Epithelial cell of esophagus (primary cell): ENCODE measurements around the gene LAYN.

Experiments used
- DNase-seq: peaks from one replicate; pipeline ENCODE4 v3.0.0; 2010; ENCODE audit warnings: low read depth
- H3K4me3 ChIP-seq: 2 replicates; pipeline ENCODE4 v1.5.1; 2011; ENCODE audit warnings: mild to moderate bottlenecking, low read length, control low read depth
- CTCF ChIP-seq: IDR thresholded peaks from 2 replicates; pipeline ENCODE4 v1.5.1; 2011; ENCODE audit warnings: low read depth, mild to moderate bottlenecking, low read length, control low read depth, inconsistent platforms; ENCODE audit not compliant: insufficient read depth; ENCODE audit errors: missing control alignments

Gene LAYN

GRCh38 chr11:111549196-111549868 is 8.8 kb downstream of the LAYN start:
- no peak overlapping the region for H3K4me3 ChIP-seq
- DNase-seq: no peak
- TF ChIP-seq CTCF: no peak

DNA sequence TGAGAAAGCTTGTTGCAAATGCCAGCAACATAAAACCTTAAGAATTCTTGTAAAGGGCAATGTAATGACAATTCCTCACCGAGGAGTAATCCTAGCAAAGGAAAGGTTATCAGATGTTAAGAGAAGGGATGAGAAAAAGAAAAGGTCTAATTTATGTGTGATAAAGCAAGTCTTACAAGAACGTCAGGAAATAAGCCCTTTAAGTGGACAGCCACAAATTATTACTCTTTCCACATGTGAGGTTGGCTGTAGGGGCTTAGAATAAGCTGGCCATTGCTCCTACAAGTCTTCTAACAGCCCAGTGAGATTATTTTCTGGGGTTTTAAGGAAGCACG is 9.3 kb downstream of the LAYN start:
- TF ChIP-seq CTCF: no peak
- H3K4me3 ChIP-seq: no peak overlapping the region
- DNase-seq: no peak

DNA sequence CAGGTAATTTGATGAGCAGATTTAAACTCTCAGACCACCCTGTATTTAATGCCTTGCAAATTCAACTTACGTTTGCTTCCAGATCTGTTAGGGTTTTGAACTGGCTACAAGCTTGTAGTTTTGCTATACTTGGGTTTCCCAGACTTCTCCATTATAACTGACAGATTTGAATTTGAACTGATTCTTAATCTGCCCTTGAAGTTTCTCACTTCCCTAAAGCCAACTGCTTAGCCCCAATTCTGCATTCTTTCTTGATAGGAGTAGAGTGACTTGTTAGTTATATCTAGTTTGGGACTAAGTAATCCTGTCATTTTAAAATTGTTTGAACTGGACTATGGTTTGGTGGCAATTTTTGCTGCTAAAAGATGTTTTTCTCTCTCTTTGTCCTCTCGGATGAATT is 9.7 kb downstream of the LAYN start:
- H3K4me3 ChIP-seq: no peak overlapping the region
- DNase-seq: no peak
- no peak for TF ChIP-seq CTCF

DNA sequence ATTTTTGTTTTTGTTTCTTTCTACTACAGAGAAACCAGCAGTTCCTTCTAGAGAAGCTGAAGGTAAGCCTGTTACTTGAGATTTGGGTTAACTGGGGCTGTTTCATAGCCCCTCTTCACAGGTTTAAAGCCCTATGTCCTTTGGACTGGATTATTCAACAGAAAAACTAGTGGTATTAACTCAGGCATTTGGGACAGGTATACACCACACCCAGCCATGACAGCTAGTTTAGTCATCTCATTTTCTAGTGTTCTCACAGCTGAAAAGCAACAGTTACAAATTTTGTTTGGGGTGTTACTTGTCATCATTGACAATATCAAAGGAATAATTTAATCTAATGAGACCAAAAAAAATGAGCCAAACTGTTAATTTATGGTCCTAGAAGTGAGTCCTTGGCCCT is 14.0 kb downstream of the LAYN start:
- no peak for TF ChIP-seq CTCF
- DNase-seq: peak; percentile 93
- H3K4me3 ChIP-seq: no peak overlapping the region

DNA sequence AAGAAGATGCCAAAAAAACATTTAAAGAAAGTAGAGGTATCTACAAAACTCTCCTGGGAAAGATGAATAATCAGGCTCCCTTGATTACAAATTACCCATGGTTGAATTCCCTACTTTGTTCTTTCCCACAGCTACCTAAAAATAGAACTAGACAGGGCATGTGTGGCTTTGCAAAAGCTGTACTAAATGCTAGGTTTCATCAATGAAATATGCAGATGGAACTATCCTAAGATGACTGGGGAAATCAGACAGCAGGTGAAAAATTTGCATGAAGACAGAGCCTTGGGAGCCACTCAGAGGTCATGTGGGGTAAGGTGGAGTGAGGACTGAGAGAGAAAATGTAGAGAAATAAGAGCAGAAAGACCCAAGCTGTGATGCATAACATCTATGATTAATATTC is 14.7 kb downstream of the LAYN start:
- peak; percentile 94 for DNase-seq
- no peak overlapping the region for H3K4me3 ChIP-seq
- no peak for TF ChIP-seq CTCF

DNA sequence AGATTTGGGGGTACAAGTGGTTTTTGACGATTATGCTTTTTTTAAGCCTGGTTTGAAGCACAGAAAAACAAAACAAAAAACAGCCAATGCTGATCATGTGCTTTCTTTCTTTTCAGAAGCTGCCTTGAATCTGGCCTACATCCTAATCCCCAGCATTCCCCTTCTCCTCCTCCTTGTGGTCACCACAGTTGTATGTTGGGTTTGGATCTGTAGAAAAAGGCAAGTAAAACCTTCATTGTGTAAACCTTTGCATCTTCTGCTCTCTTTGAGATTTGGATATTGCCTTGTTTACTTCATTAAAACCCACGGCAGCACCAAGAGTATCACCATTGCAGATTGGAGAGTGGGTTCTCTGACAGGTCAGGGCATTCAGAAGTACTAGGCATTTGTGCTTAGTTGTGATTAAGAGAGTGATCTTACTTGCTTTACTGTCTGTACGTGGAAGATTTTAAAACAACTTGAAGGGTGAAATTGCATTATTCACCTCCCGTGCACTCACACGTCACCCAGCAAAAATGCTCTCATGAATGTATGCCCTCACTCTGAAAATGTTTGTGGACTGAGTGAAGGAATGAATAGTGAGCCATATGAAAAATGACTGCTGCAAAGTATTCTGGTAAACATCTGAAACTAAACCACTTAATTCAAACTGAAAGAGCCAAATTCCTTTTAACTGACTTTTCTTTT is 17.0 kb downstream of the LAYN start:
- no peak for TF ChIP-seq CTCF
- peak; percentile 92 for DNase-seq
- no peak overlapping the region for H3K4me3 ChIP-seq
